Right renal cortex interstitium (tissue), 3 donors: Measurements from ENCODE around the gene FXYD2. TPM values are rescaled to one million over a fixed set of nuclear protein-coding genes. Genes with fewer than 3 reads are reported as not detected.

Experiments
- DNase-seq, 3 donors: peaks; one replicate each; pipeline ENCODE4 v3.0.0-alpha.2; 2013; ENCODE audit warnings: low read depth in 3 of 3, low spot score in 2 of 3
- polyA plus RNA-seq, 3 donors: library from polyadenylated mRNA; unstranded; fragments of 120-200 nt; gene quantifications; one replicate each; pipeline ENCODE4 v1.2.1, GENCODE V29; 2013; ENCODE audit not compliant: insufficient read length in 3 of 3

Gene FXYD2
- polyA plus RNA-seq, 3 donors: 412 to 491 (median 457) TPM

DNA sequence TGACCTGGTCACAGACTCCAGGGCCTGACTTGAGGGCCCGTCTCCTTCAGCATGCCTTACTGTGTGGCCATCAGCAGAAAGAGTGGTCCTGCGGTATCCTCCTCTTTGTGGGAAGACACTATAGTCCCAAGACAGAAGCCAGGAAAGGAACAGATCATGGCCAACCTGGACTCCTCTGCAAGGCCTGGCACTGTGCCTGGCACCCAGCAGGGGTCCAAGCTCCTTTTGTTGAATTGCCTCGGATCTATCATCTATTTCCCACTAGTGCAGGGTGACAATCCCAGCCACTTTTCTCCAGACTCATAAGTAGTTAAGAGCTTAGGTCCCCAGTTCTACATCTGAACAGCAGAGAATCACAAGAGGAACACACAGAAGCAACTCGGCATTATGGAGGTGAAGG is 54.5 kb downstream of the FXYD2 start:
- DNase-seq: no peak

Other genes starting within 250 kb of the FXYD2 start
- gene DSCAML1, start 27.5 kb downstream of the FXYD2 start, polyA plus RNA-seq: 1 to 10 TPM; 1.6 to 2.3 (median 1.6) TPM
- gene FXYD6, start 51.9 kb upstream of the FXYD2 start, polyA plus RNA-seq: 100 to 1,000 TPM; 124 to 140 (median 129) TPM
- gene TMPRSS13, start 104.7 kb upstream of the FXYD2 start, polyA plus RNA-seq: under 1 TPM; 0.36 to 0.60 (median 0.48) TPM
- gene IL10RA, start 161.7 kb upstream of the FXYD2 start, polyA plus RNA-seq: 1 to 10 TPM; 2.2 to 2.7 (median 2.4) TPM